Astrocyte (in vitro differentiated cells and primary cell): ENCODE data around the gene PTPRK. TPM values are rescaled to one million over a fixed set of nuclear protein-coding genes. Genes with fewer than 3 reads are reported as not detected.

Experiments used
- DNase-seq: peaks from one replicate; pipeline ENCODE4 v3.0.0-alpha.2; 2010; ENCODE audit warnings: low read depth
- FAIRE-seq: peaks from 2 replicates; lab custom pipeline; 2011; peaks lifted over from hg19 to GRCh38; lab: Jason Lieb, UNC
- H2AFZ ChIP-seq: 2 replicates; pipeline ENCODE4 v1.6.0; 2012; ENCODE audit warnings: low read depth, low read length, inconsistent platforms
- H3K27ac ChIP-seq: 2 replicates; pipeline ENCODE4 v1.5.1; 2011; ENCODE audit warnings: low read depth, low read length, inconsistent platforms
- H3K27me3 ChIP-seq: 2 replicates; pipeline ENCODE4 v1.6.0; 2011; ENCODE audit warnings: low read length, inconsistent platforms; ENCODE audit not compliant: insufficient read depth
- H3K36me3 ChIP-seq: 2 replicates; pipeline ENCODE4 v1.5.1; 2011; ENCODE audit warnings: low read length, inconsistent platforms; ENCODE audit not compliant: insufficient read depth
- H3K4me1 ChIP-seq: 2 replicates; pipeline ENCODE4 v1.5.1; 2011; ENCODE audit warnings: low read length, inconsistent platforms; ENCODE audit not compliant: insufficient read depth
- H3K4me2 ChIP-seq: 2 replicates; pipeline ENCODE4 v1.6.0; 2012; ENCODE audit warnings: low read length, inconsistent platforms
- H3K4me3 ChIP-seq: 2 replicates; pipeline ENCODE4 v1.5.1; 2011; ENCODE audit warnings: low read depth, mild to moderate bottlenecking, low read length, inconsistent platforms; ENCODE audit not compliant: insufficient read depth
- H3K79me2 ChIP-seq: 2 replicates; pipeline ENCODE4 v1.6.0; 2012; ENCODE audit warnings: mild to moderate bottlenecking, low read length, inconsistent platforms; ENCODE audit not compliant: insufficient read depth
- H3K9ac ChIP-seq: 2 replicates; pipeline ENCODE4 v1.6.0; 2012; ENCODE audit warnings: mild to moderate bottlenecking, low read length, inconsistent platforms
- H3K9me3 ChIP-seq: 2 replicates; pipeline ENCODE4 v1.5.1; 2012; ENCODE audit warnings: low read depth, mild to moderate bottlenecking, low read length, inconsistent platforms; ENCODE audit not compliant: insufficient read depth
- H4K20me1 ChIP-seq: 2 replicates; pipeline ENCODE4 v1.6.0; 2012; ENCODE audit warnings: low read length, inconsistent platforms; ENCODE audit not compliant: insufficient read depth
- H3K27ac Mint-ChIP-seq: one replicate; pipeline ENCODE4 v1.8.0; 2021; ENCODE audit warnings: mild to moderate bottlenecking, mixed read lengths; ENCODE audit not compliant: unreplicated experiment
- H3K27me3 Mint-ChIP-seq: one replicate; pipeline ENCODE4 v1.8.0; 2021; ENCODE audit warnings: low read depth, mixed read lengths; ENCODE audit not compliant: unreplicated experiment
- H3K36me3 Mint-ChIP-seq: one replicate; pipeline ENCODE4 v1.8.0; 2021; ENCODE audit warnings: low read depth, mixed read lengths; ENCODE audit not compliant: unreplicated experiment
- H3K4me1 Mint-ChIP-seq: one replicate; pipeline ENCODE4 v1.8.0; 2021; ENCODE audit warnings: low read depth, mixed read lengths; ENCODE audit not compliant: unreplicated experiment
- H3K4me3 Mint-ChIP-seq: one replicate; pipeline ENCODE4 v1.8.0; 2021; ENCODE audit warnings: mild to moderate bottlenecking, moderate library complexity, mixed read lengths; ENCODE audit not compliant: unreplicated experiment
- H3K9me3 Mint-ChIP-seq: one replicate; pipeline ENCODE4 v1.8.0; 2021; ENCODE audit warnings: mild to moderate bottlenecking, mixed read lengths; ENCODE audit not compliant: unreplicated experiment
- EZH2 ChIP-seq: IDR thresholded peaks from 2 replicates; pipeline ENCODE4 v1.6.1; 2012; ENCODE audit warnings: mild to moderate bottlenecking, low read length, inconsistent platforms; ENCODE audit not compliant: insufficient read depth
- total RNA-seq: library from RNA; stranded (reverse); gene quantifications from 2 replicates; pipeline ENCODE4 v1.2.1, GENCODE V29; 2021
- TF ChIP-seq, protein P1 (sequence below): IDR thresholded peaks from 2 replicates; pipeline ENCODE4 v1.5.1; 2011; ENCODE audit warnings: low read depth, mild to moderate bottlenecking, inconsistent platforms, low read length, moderate library complexity; ENCODE audit not compliant: insufficient read depth

PTPRK gene
- total RNA-seq, 1 donor from 2014 or later: 159 TPM

DNA sequence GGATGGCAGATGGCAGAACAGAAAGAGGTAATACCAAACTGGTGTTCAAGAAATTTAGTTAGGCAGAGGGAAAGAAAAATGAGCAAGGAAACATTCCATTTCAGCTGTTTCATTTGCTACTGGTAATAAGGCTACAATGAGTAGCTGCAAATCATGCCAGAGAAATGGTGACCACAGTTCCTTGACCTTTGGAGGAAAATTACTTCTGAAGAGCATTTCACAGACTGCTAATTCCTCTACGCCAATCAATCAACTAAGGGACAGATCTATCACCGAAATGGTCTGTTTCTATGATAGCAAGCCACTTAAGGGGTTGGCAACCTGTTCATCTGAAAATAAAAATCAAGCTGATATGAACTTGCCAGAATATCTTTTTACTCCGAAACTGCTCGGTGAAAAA, 119.5 kb downstream of the PTPRK start:
- Histone ChIP-seq H3K4me2 (no peak overlapping the region), H3K27me3 (no peaks in the 10 kb centered on the region), H2AFZ (no peak overlapping the region), H3K79me2 (peaks cover 62% of the 10 kb centered on the region), H3K27ac (no peak overlapping the region), H3K4me1 (no peaks in the 10 kb centered on the region), H4K20me1 (peaks cover 30% of the 10 kb centered on the region), H3K9ac (no peak overlapping the region), H3K36me3 (no peaks in the 10 kb centered on the region), H3K4me3 (no peak overlapping the region), H3K9me3 (no peaks in the 10 kb centered on the region)
- Mint-ChIP-seq H3K27me3 (no peaks in the 10 kb centered on the region), H3K9me3 (no peaks in the 10 kb centered on the region), H3K4me1 (peaks cover 35% of the 10 kb centered on the region), H3K36me3 (peaks cover 11% of the 10 kb centered on the region), H3K27ac (peak overlapping the region; percentile 64), H3K4me3 (no peak overlapping the region)
- TF ChIP-seq, protein P1, sequence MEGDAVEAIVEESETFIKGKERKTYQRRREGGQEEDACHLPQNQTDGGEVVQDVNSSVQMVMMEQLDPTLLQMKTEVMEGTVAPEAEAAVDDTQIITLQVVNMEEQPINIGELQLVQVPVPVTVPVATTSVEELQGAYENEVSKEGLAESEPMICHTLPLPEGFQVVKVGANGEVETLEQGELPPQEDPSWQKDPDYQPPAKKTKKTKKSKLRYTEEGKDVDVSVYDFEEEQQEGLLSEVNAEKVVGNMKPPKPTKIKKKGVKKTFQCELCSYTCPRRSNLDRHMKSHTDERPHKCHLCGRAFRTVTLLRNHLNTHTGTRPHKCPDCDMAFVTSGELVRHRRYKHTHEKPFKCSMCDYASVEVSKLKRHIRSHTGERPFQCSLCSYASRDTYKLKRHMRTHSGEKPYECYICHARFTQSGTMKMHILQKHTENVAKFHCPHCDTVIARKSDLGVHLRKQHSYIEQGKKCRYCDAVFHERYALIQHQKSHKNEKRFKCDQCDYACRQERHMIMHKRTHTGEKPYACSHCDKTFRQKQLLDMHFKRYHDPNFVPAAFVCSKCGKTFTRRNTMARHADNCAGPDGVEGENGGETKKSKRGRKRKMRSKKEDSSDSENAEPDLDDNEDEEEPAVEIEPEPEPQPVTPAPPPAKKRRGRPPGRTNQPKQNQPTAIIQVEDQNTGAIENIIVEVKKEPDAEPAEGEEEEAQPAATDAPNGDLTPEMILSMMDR: no peak
- TF ChIP-seq EZH2: no peak
- peak; percentile 58 for DNase-seq
- FAIRE-seq: no peak

DNA sequence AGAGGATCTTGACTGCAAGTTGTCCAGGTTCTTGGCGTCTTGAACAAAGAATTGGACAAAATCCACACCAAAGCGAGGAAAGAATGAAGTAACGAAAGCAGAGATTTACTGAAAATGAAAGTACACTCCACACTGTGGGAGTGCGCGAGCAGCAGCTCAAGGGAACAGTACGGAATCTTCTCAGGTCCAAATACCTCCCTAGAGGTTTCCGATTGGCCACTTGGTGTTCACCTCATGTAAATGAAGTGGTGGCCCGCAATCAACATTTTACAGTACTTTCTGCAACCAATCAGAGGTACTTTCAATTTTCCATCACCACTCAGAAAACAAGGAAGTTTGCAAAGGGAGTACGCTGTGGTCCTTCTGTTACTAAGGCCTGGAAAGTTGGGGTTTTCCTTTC, 122.4 kb downstream of the PTPRK start:
- no peak for FAIRE-seq

DNA sequence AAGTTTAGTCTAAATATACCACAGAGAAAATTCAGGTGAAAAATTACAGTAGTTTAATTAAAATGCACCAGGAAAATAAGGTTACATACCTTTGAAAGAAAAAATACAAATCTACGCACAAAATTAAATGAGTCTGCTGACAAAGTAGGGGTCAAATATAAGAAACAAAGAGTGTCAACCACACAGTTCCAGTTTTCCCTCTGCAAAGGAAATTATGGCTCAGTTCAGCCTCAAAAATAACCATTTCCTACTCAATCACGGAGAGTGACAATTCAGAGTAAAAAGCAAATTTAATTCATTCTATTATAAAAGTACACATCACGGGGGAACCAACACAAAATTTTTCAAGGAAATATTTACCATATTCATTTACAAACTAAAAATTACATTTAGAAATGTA, 124.8 kb downstream of the PTPRK start:
- no peaks in the 10 kb centered on the region for H3K27me3 ChIP-seq
- H3K4me1 Mint-ChIP-seq: peaks cover 14% of the 10 kb centered on the region
- peaks cover 11% of the 10 kb centered on the region for H3K36me3 Mint-ChIP-seq
- no peak overlapping the region for H2AFZ ChIP-seq
- no peaks in the 10 kb centered on the region for H3K9me3 Mint-ChIP-seq
- H3K27me3 Mint-ChIP-seq: no peaks in the 10 kb centered on the region
- H3K27ac Mint-ChIP-seq: no peak overlapping the region
- DNase-seq: no peak
- peaks cover 32% of the 10 kb centered on the region for H3K79me2 ChIP-seq
- H3K9me3 ChIP-seq: no peaks in the 10 kb centered on the region
- no peaks in the 10 kb centered on the region for H3K4me1 ChIP-seq
- no peaks in the 10 kb centered on the region for H4K20me1 ChIP-seq
- no peak overlapping the region for H3K9ac ChIP-seq
- no peak for TF ChIP-seq EZH2
- no peak for FAIRE-seq
- no peak overlapping the region for H3K4me2 ChIP-seq
- H3K4me3 ChIP-seq: no peak overlapping the region
- H3K36me3 ChIP-seq: peaks cover 7% of the 10 kb centered on the region
- no peak overlapping the region for H3K4me3 Mint-ChIP-seq
- H3K27ac ChIP-seq: no peak overlapping the region

More for the DNA sequence above, 122.4 kb downstream of the PTPRK start:
- Mint-ChIP-seq H3K4me3 (no peak overlapping the region), H3K4me1 (peaks cover 28% of the 10 kb centered on the region), H3K27ac (no peak overlapping the region), H3K27me3 (no peaks in the 10 kb centered on the region), H3K36me3 (peaks cover 11% of the 10 kb centered on the region), H3K9me3 (no peaks in the 10 kb centered on the region)
- Histone ChIP-seq H3K36me3 (peaks cover 7% of the 10 kb centered on the region), H2AFZ (no peak overlapping the region), H3K4me2 (no peak overlapping the region), H3K79me2 (peaks cover 46% of the 10 kb centered on the region), H3K9me3 (no peaks in the 10 kb centered on the region), H3K27ac (no peak overlapping the region), H3K9ac (no peak overlapping the region), H3K4me1 (no peaks in the 10 kb centered on the region), H4K20me1 (peaks cover 15% of the 10 kb centered on the region), H3K4me3 (no peak overlapping the region), H3K27me3 (no peaks in the 10 kb centered on the region)
- no peak for TF ChIP-seq EZH2
- TF ChIP-seq, protein P1: no peak
- no peak for DNase-seq
